AG04450 (cell line): Measurements from ENCODE around the gene C1orf53. TPM values are rescaled to one million over a fixed set of nuclear protein-coding genes. Genes with fewer than 3 reads are reported as not detected.
"Not testable (repeated sequence)": the region's sequence is repeated elsewhere in the genome, so short reads cannot be mapped to it uniquely, and the experiment has no call there.

Experiments
- CTCF ChIA-PET: fragments of 300-600, 350-600 bp; formaldehyde crosslinking; extraction: SDS; loops from one replicate; lab custom pipeline; 2022; ENCODE audit warnings: antibody characterized with exemption, inconsistent platforms; lab: Charles Lee
- POLR2A ChIA-PET: fragments of 350-600 bp; formaldehyde crosslinking; extraction: SDS; loops from one replicate; lab custom pipeline; 2021; ENCODE audit warnings: antibody characterized with exemption, inconsistent platforms; lab: Yijun Ruan, JAX
- DNase-seq: peaks from one replicate; pipeline ENCODE4 v3.0.0-alpha.2; 2011; ENCODE audit warnings: low read depth, low spot score
- H3K27ac ChIP-seq: one replicate; pipeline ENCODE4 v1.5.1; 2012; ENCODE audit warnings: low read depth, low read length, control low read depth
- H3K27me3 ChIP-seq: one replicate; pipeline ENCODE4 v1.6.0; 2012; ENCODE audit warnings: low read length; ENCODE audit not compliant: control insufficient read depth, insufficient read depth
- H3K4me3 ChIP-seq: 2 replicates; pipeline ENCODE4 v1.5.1; 2011; ENCODE audit warnings: mild to moderate bottlenecking, low read depth, low read length, control low read depth
- H3K9me3 ChIP-seq: 2 replicates; pipeline ENCODE4 v1.5.1; 2012; ENCODE audit warnings: low read length; ENCODE audit not compliant: control insufficient read depth, insufficient read depth
- polyA plus RNA-seq: library from polyadenylated mRNA; depleted of rRNA; stranded (reverse); fragments of >200 nt; gene quantifications from 2 replicates; pipeline ENCODE4 v1.2.3, GENCODE V29; 2011
- TF ChIP-seq, protein P1 (sequence below): IDR thresholded peaks from 2 replicates; pipeline ENCODE4 v1.5.1; 2011; ENCODE audit warnings: low read depth, low read length, control low read depth, inconsistent platforms

Gene C1orf53
- polyA plus RNA-seq, 1 experiment: 6.2 TPM

GRCh38 chr1:197862671-197863070 is 39.8 kb upstream of the C1orf53 start:
- ChIA-PET CTCF (no interaction called here), POLR2A (no interaction called here)

DNA sequence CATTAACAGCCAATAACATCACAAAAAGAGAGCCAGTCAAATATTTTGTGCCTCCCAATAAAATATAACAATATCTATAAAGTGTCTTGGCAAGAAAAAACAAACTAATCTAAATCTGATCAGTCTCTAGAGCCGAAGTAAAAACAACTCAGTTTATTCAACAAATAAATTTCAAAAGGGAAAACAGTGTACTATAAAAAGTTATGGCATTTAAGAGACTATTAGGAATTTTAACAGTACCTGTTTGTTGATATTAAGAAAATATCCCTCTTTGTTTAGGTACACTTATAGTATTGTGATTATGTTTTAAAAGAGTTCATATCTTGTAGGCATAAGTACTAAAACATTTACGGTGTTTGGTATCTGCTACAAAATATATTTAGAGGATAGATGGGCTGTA is 36.6 kb upstream of the C1orf53 start:
- Histone ChIP-seq H3K27me3 (no peaks in the 10 kb centered on the region), H3K27ac (no peak overlapping the region), H3K4me3 (no peak overlapping the region), H3K9me3 (no peaks in the 10 kb centered on the region)
- no peak for DNase-seq
- POLR2A ChIA-PET: no interaction called here
- CTCF ChIA-PET: interaction anchor here (0.6 kb wide), 1 partner anchor 25 kb away, joined by 4 read pairs; no protein-coding TSS in a partner anchor
- TF ChIP-seq, protein P1, sequence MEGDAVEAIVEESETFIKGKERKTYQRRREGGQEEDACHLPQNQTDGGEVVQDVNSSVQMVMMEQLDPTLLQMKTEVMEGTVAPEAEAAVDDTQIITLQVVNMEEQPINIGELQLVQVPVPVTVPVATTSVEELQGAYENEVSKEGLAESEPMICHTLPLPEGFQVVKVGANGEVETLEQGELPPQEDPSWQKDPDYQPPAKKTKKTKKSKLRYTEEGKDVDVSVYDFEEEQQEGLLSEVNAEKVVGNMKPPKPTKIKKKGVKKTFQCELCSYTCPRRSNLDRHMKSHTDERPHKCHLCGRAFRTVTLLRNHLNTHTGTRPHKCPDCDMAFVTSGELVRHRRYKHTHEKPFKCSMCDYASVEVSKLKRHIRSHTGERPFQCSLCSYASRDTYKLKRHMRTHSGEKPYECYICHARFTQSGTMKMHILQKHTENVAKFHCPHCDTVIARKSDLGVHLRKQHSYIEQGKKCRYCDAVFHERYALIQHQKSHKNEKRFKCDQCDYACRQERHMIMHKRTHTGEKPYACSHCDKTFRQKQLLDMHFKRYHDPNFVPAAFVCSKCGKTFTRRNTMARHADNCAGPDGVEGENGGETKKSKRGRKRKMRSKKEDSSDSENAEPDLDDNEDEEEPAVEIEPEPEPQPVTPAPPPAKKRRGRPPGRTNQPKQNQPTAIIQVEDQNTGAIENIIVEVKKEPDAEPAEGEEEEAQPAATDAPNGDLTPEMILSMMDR: no peak

More at GRCh38 chr1:197862671-197863070, 39.8 kb upstream of the C1orf53 start:
- TF ChIP-seq, protein P1: no peak
- Histone ChIP-seq H3K9me3 (no peaks in the 10 kb centered on the region), H3K27ac (no peak overlapping the region), H3K27me3 (no peaks in the 10 kb centered on the region), H3K4me3 (no peak overlapping the region)
- DNase-seq: no peak

GRCh38 chr1:197868751-197869489 is 33.5 kb upstream of the C1orf53 start:
- Histone ChIP-seq H3K4me3 (no peak overlapping the region), H3K9me3 (no peaks in the 10 kb centered on the region), H3K27ac (no peak overlapping the region), H3K27me3 (no peaks in the 10 kb centered on the region)
- CTCF ChIA-PET: interaction anchor here (0.5 to 4.5 kb wide), 48 partner anchors 8 to 551 kb away, joined by 3 to 139 read pairs (median 4); partner anchors contain the start of genes C1orf53 and LHX9
- peak; percentile 33 for DNase-seq
- TF ChIP-seq, protein P1: peak; percentile 76
- POLR2A ChIA-PET: interaction anchor here (0.6 kb wide), 1 partner anchor 178 kb away, joined by 6 read pairs; no protein-coding TSS in a partner anchor

DNA sequence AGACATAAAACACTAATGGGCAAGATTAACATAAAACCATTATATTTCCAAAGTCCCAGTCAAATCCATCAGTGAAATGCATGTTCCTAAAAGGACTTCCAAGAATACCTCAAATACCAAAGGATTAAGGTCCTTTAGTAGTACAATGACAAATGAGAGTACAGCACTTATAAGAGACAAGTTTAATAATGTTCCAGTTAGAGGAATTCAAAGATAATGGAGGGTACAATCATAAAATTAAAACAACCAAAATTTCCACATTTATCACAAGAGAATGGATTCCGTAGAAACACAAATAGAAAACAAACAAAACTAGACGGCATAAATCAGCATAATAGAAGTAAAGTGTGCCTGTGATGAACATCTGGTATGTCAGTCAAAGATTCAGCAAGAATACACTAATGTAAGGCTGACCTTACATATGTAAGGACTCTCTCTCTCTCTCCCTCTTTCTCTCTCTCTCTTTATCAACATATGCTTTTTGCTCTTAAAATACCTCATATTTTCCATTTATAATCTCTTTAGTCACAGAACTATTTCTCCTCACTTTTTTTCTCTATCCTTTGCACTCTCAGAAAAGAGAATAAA is 32.8 kb upstream of the C1orf53 start:
- no peaks in the 10 kb centered on the region for H3K9me3 ChIP-seq
- no peaks in the 10 kb centered on the region for H3K27me3 ChIP-seq
- TF ChIP-seq, protein P1: no peak
- no peak for DNase-seq
- H3K4me3 ChIP-seq: no peak overlapping the region
- CTCF ChIA-PET: interaction anchor here (0.5 to 4.5 kb wide), 44 partner anchors 8 to 550 kb away, joined by 3 to 139 read pairs (median 4); partner anchors contain the start of genes C1orf53 and LHX9
- POLR2A ChIA-PET: no interaction called here
- H3K27ac ChIP-seq: no peak overlapping the region

DNA sequence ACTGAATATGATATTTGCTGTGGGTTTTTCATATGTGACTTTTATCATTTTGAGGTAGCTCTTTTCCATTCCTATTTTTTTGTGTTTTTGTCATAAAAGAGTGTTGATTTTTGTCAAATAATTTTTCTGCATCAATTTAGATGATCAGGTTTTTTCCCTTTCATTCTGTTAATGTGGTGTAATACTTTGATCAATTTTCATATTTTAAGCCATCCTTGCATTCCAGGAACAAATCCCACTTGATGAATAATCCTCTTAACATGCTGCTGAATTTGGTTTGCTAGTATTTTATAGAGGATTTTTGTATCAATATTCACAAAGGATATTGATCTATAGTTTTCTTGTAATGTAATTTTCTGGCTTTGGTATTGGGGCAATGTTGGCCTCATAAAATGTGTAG is 25.5 kb upstream of the C1orf53 start:
- ChIA-PET POLR2A (no interaction called here), CTCF (interaction anchor here (1.4 kb wide), 1 partner anchor 8 kb away, joined by 3 read pairs; no protein-coding TSS in a partner anchor)
- H3K9me3 ChIP-seq: no peaks in the 10 kb centered on the region
- TF ChIP-seq, protein P1: no peak
- no peak for DNase-seq
- no peaks in the 10 kb centered on the region for H3K27me3 ChIP-seq
- H3K4me3 ChIP-seq: no peak overlapping the region
- no peak overlapping the region for H3K27ac ChIP-seq

DNA sequence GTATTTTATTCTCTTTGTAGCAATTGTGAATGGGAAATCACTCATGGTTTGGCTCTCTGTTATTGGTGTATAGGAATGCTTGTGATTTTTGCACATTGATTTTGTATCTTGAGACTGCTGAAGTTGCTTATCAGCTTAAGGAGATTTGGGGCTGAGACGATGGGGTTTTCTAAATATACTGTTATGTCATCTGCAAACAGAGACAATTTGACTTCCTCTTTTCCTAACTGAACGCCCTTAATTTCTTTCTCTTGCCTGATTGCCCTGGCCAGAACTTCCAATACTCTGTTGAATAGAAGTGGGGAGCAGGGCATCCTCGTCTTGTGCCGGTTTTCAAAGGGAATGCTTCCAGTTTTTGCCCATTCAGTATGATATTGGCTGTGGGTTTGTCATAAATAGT is 22.0 kb upstream of the C1orf53 start:
- DNase-seq, H3K27me3 ChIP-seq, POLR2A ChIA-PET, H3K9me3 ChIP-seq, H3K4me3 ChIP-seq, H3K27ac ChIP-seq, CTCF ChIA-PET: not testable (repeated sequence)

GRCh38 chr1:197882241-197882640 is 20.2 kb upstream of the C1orf53 start:
- CTCF ChIA-PET, H3K9me3 ChIP-seq, H3K4me3 ChIP-seq, DNase-seq, POLR2A ChIA-PET, H3K27me3 ChIP-seq, H3K27ac ChIP-seq: not testable (repeated sequence)
